HepG2 (cell line): ENCODE results near the gene CEP104. TPM values are rescaled to one million over a fixed set of nuclear protein-coding genes. Genes with fewer than 3 reads are reported as not detected.
A peak's percentile ranks its signal among the peaks of the same experiment; 100 is the strongest.

Experiments
- ARNT2 ChIP-seq: sonication (generic); formaldehyde crosslinking; IDR thresholded peaks from 2 replicates; pipeline ENCODE4 v1.8.0; 2022; ENCODE audit warnings: mild to moderate bottlenecking, low read depth, missing genetic modification reagents, moderate library complexity
- DMAP1 ChIP-seq: IDR thresholded peaks from 2 replicates; pipeline ENCODE4 v1.6.1; 2016
- GFI1 ChIP-seq: sonication (generic); formaldehyde crosslinking; IDR thresholded peaks from 2 replicates; pipeline ENCODE4 v1.5.0; 2020; ENCODE audit warnings: missing genetic modification reagents, mild to moderate bottlenecking, borderline replicate concordance
- KLF11 ChIP-seq: IDR thresholded peaks from 2 replicates; pipeline ENCODE4 v1.6.1; 2016; ENCODE audit warnings: missing compliant biosample characterization
- MATR3 ChIP-seq: sonication (generic); formaldehyde crosslinking; IDR thresholded peaks from 2 replicates; pipeline ENCODE4 v1.4.0; 2020; ENCODE audit warnings: missing genetic modification reagents
- NAIF1 ChIP-seq: sonication (generic); formaldehyde crosslinking; IDR thresholded peaks from 2 replicates; pipeline ENCODE4 v1.5.0; 2020; ENCODE audit warnings: mild to moderate bottlenecking, missing genetic modification reagents, borderline replicate concordance
- RFX1 ChIP-seq: fragments of 450-650 bp; IDR thresholded peaks from 2 replicates; pipeline ENCODE4 v1.6.1; 2017
- RFX3 ChIP-seq: IDR thresholded peaks from 2 replicates; pipeline ENCODE4 v1.6.1; 2016; ENCODE audit warnings: missing biosample characterization, missing genetic modification reagents
- RNF2 ChIP-seq: fragments of 450-650 bp; conservative IDR thresholded peaks from 2 replicates; pipeline ENCODE4 v1.6.1; 2016; ENCODE audit warnings: low read depth
- SP5 ChIP-seq: IDR thresholded peaks from 2 replicates; pipeline ENCODE4 v1.6.1; 2016; ENCODE audit warnings: low read depth, borderline replicate concordance
- SRF ChIP-seq: IDR thresholded peaks from 2 replicates; pipeline ENCODE4 v1.6.1; 2011; ENCODE audit warnings: mild to moderate bottlenecking, low read depth, low read length, moderate library complexity
- TOPORS ChIP-seq: sonication (generic); formaldehyde crosslinking; IDR thresholded peaks from 2 replicates; pipeline ENCODE4 v1.8.0; 2023; ENCODE audit warnings: mild to moderate bottlenecking, missing genetic modification reagents
- ZNF460 ChIP-seq: sonication (generic); formaldehyde crosslinking; IDR thresholded peaks from 2 replicates; pipeline ENCODE4 v1.5.1; 2020; ENCODE audit warnings: missing genetic modification reagents, mild to moderate bottlenecking, borderline replicate concordance
- ZNF468 ChIP-seq: sonication (generic); formaldehyde crosslinking; IDR thresholded peaks from 2 replicates; pipeline ENCODE4 v1.8.0; 2022; ENCODE audit warnings: mild to moderate bottlenecking, moderate library complexity, missing genetic modification reagents
- ZNF556 ChIP-seq: sonication (generic); formaldehyde crosslinking; IDR thresholded peaks from 2 replicates; pipeline ENCODE4 v1.4.0; 2020; ENCODE audit warnings: mild to moderate bottlenecking, missing genetic modification reagents, borderline replicate concordance
- polyA plus RNA-seq, 8 experiments: library from polyadenylated mRNA; depleted of rRNA in 3 of 8; stranded (reverse) in 7 of 8; unstranded in 1 of 8; fragments of >200 nt; fragmentation: Illumina TruSeq in 4 of 8; extraction: Trizol in 4 of 8; gene quantifications; 2 replicates each; pipeline versions ENCODE4 v1.2.1 to v1.2.3, GENCODE V29; 2011 to 2016; ENCODE audit warnings: low read depth in 4 of 8, missing spikeins in 1 of 8, mixed read lengths in 1 of 8; ENCODE audit not compliant: insufficient read depth in 1 of 8
- total RNA-seq, 5 experiments: library from RNA; depleted of rRNA; stranded (reverse); fragments of >200 nt; fragmentation: Illumina TruSeq; extraction: Trizol; gene quantifications; 2 replicates each; pipeline ENCODE4 v1.2.3, GENCODE V29; 2016; ENCODE audit warnings: low read depth in 1 of 5
- TF ChIP-seq, protein P1 (sequence below): sonication (generic); formaldehyde crosslinking; IDR thresholded peaks from 2 replicates; pipeline ENCODE4 v1.4.0; 2020; ENCODE audit warnings: missing genetic modification reagents
- TF ChIP-seq, protein P2 (sequence below): sonication (generic); formaldehyde crosslinking; IDR thresholded peaks from 2 replicates; pipeline ENCODE4 v1.4.0; 2020; ENCODE audit warnings: missing genetic modification reagents, mild to moderate bottlenecking, borderline replicate concordance
- TF ChIP-seq, protein P3 (sequence below): sonication (generic); formaldehyde crosslinking; IDR thresholded peaks from 2 replicates; pipeline ENCODE4 v1.8.0; 2022; ENCODE audit warnings: missing genetic modification reagents, mild to moderate bottlenecking, borderline replicate concordance
- TF ChIP-seq, protein P4 (sequence below): sonication (generic); formaldehyde crosslinking; conservative IDR thresholded peaks from 2 replicates; pipeline ENCODE4 v1.4.0; 2020; ENCODE audit warnings: missing genetic modification reagents
- TF ChIP-seq, protein P5 (sequence below): sonication (generic); formaldehyde crosslinking; IDR thresholded peaks from 2 replicates; pipeline ENCODE4 v1.5.0; 2020; ENCODE audit warnings: missing genetic modification reagents
- TF ChIP-seq, protein P6 (sequence below): sonication (generic); formaldehyde crosslinking; IDR thresholded peaks from 2 replicates; pipeline ENCODE4 v1.8.0; 2022; ENCODE audit warnings: mild to moderate bottlenecking, missing genetic modification reagents, moderate library complexity
- TF ChIP-seq, protein P7 (sequence below): IDR thresholded peaks from 2 replicates; pipeline ENCODE4 v1.6.1; 2016; ENCODE audit warnings: control low read depth

Gene CEP104
- total and polyA plus RNA-seq, 2 of the 13 experiments (the other 11 are each of a cell fraction or from before 2014, with no cell fraction given): 20.4 to 30.1 TPM

DNA sequence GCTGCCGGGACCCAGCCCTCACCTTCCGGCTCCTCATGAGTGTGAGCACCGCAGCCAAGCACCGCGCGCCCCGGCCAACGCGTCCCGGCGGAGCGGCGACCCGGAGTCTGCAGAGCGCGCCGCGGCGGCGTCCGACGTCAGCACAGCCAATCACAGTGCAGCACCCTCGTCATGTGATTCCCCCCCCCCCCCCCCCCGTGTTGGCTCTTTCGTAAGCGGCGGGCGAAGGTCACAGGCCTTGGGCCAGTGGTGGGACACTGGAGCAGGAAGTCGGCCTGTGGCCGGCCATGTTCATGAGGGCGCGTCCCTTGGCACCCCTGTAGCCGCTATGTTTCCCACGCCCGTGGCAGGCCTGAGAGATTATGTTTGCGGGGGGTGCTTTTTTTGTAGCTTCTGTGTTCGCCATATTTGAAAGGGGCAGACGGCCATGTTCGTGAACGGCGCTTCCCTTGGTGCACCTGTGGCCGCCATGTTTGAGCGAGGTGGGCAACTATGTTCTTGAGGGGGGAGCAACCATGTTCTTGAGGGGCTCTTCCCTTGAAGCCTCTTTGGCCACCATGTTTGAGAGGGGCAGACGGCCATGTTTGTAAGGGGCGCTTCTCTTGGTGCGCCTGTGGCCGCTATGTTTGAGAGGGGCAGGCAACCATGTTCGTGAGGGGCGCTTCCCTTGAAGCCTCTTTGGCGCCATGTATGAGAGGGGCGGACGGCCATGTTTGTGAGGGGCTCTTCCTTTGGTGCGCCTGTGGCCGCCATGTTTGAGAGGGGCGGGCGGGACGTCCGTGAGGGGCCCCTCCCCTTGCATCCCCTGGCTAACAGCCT, 43.3 kb upstream of the CEP104 start, which contains the start of gene C1orf174 (continued):
- TF ChIP-seq, protein P1, sequence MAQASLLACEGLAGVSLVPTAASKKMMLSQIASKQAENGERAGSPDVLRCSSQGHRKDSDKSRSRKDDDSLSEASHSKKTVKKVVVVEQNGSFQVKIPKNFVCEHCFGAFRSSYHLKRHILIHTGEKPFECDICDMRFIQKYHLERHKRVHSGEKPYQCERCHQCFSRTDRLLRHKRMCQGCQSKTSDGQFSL (CRISPR knock-in tag): peak; percentile 94; the same call in 1 of the 2 replicates
- peak; percentile 50; the same call in 1 of the 2 replicates for TF ChIP-seq ARNT2 (CRISPR knock-in tag)
- no peak for TF ChIP-seq GFI1 (CRISPR knock-in tag)
- TF ChIP-seq, protein P2, sequence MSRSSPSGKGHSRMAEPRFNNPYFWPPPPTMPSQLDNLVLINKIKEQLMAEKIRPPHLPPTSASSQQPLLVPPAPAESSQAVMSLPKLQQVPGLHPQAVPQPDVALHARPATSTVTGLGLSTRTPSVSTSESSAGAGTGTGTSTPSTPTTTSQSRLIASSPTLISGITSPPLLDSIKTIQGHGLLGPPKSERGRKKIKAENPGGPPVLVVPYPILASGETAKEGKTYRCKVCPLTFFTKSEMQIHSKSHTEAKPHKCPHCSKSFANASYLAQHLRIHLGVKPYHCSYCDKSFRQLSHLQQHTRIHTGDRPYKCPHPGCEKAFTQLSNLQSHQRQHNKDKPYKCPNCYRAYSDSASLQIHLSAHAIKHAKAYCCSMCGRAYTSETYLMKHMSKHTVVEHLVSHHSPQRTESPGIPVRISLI (CRISPR knock-in tag): peak; percentile 57; the same call in 1 of the 2 replicates
- TF ChIP-seq SP5 (CRISPR knock-in tag): no peak
- no peak; the same call in 1 of the 2 replicates for TF ChIP-seq ZNF460 (CRISPR knock-in tag)
- peak; percentile 57; the same call in 1 of the 2 replicates for TF ChIP-seq ZNF556 (CRISPR knock-in tag)
- TF ChIP-seq, protein P3, sequence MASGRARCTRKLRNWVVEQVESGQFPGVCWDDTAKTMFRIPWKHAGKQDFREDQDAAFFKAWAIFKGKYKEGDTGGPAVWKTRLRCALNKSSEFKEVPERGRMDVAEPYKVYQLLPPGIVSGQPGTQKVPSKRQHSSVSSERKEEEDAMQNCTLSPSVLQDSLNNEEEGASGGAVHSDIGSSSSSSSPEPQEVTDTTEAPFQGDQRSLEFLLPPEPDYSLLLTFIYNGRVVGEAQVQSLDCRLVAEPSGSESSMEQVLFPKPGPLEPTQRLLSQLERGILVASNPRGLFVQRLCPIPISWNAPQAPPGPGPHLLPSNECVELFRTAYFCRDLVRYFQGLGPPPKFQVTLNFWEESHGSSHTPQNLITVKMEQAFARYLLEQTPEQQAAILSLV: no peak
- no peak for TF ChIP-seq ZNF468 (CRISPR knock-in tag)
- TF ChIP-seq, protein P4, sequence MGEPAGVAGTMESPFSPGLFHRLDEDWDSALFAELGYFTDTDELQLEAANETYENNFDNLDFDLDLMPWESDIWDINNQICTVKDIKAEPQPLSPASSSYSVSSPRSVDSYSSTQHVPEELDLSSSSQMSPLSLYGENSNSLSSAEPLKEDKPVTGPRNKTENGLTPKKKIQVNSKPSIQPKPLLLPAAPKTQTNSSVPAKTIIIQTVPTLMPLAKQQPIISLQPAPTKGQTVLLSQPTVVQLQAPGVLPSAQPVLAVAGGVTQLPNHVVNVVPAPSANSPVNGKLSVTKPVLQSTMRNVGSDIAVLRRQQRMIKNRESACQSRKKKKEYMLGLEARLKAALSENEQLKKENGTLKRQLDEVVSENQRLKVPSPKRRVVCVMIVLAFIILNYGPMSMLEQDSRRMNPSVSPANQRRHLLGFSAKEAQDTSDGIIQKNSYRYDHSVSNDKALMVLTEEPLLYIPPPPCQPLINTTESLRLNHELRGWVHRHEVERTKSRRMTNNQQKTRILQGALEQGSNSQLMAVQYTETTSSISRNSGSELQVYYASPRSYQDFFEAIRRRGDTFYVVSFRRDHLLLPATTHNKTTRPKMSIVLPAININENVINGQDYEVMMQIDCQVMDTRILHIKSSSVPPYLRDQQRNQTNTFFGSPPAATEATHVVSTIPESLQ (CRISPR knock-in tag): no peak
- TF ChIP-seq KLF11 (CRISPR knock-in tag): no peak
- no peak; the same call in 1 of the 2 replicates for TF ChIP-seq NAIF1 (CRISPR knock-in tag)
- TF ChIP-seq, protein P5, sequence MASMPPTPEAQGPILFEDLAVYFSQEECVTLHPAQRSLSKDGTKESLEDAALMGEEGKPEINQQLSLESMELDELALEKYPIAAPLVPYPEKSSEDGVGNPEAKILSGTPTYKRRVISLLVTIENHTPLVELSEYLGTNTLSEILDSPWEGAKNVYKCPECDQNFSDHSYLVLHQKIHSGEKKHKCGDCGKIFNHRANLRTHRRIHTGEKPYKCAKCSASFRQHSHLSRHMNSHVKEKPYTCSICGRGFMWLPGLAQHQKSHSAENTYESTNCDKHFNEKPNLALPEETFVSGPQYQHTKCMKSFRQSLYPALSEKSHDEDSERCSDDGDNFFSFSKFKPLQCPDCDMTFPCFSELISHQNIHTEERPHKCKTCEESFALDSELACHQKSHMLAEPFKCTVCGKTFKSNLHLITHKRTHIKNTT (CRISPR knock-in tag): no peak
- TF ChIP-seq SRF: no peak
- TF ChIP-seq RFX1: no peak
- TF ChIP-seq RNF2: no peak
- TF ChIP-seq, protein P6, sequence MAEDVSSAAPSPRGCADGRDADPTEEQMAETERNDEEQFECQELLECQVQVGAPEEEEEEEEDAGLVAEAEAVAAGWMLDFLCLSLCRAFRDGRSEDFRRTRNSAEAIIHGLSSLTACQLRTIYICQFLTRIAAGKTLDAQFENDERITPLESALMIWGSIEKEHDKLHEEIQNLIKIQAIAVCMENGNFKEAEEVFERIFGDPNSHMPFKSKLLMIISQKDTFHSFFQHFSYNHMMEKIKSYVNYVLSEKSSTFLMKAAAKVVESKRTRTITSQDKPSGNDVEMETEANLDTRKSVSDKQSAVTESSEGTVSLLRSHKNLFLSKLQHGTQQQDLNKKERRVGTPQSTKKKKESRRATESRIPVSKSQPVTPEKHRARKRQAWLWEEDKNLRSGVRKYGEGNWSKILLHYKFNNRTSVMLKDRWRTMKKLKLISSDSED (CRISPR knock-in tag): no peak
- TF ChIP-seq, protein P7, sequence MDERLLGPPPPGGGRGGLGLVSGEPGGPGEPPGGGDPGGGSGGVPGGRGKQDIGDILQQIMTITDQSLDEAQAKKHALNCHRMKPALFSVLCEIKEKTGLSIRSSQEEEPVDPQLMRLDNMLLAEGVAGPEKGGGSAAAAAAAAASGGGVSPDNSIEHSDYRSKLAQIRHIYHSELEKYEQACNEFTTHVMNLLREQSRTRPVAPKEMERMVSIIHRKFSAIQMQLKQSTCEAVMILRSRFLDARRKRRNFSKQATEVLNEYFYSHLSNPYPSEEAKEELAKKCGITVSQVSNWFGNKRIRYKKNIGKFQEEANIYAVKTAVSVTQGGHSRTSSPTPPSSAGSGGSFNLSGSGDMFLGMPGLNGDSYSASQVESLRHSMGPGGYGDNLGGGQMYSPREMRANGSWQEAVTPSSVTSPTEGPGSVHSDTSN: no peak
- peak; percentile 54; the same call in 1 of the 2 replicates for TF ChIP-seq DMAP1
- no peak for TF ChIP-seq MATR3
- peak; percentile 47; the same call in 1 of the 2 replicates for TF ChIP-seq TOPORS (CRISPR knock-in tag)
- TF ChIP-seq RFX3 (CRISPR knock-in tag): 0 out of 2 replicates have a peak, but pooled peaks have one; percentile 11
